IPS-NIHi7 (cell line): ENCODE measurements around the gene LRRC30.
"Not testable (repeated sequence)": the region's sequence is repeated elsewhere in the genome, so short reads cannot be mapped to it uniquely, and the experiment has no call there.

Experiments
- DNase-seq: peaks from one replicate; pipeline ENCODE4 v3.0.0; 2012; ENCODE audit warnings: mixed read lengths; ENCODE audit errors: extremely low spot score

LRRC30 gene

DNA sequence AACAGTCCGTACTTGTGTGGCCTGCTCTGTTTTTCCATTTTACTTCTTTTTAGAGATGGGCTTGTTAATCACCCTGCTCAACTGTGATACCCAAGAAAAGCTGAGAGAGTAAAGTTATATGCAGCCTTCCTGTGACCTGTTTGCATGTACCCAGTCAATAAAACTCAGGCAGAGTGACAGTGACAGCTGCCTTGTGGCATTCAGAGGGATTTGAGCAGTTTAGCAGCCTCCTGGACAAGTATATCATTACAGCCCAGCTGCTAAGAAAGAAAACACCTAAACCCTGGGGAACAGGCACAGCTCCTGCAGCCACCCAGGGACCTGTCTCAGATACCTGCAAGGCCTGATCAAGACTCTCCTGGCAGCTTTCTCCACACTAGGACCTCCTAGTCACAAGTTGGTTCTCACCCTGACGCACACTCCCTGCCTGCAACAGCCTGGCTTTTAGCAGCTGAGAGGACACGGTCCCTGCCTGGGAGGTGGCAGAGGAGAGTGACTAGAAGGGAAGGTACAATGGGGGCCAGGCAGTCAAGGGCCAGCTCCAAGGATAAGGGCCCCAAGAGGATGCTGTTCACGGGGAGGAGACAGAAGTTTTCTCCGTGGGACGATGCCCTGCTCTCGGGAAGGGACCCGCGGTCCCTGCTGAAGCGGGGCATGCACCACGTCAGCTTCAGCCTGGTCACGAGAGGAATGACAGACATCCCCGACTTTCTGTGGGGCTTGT, at the start of gene LRRC30:
Gene LRRC30, plus strand, starts transcription at position 464 of the 724 bp plus-strand sequence. Its CDS starts 50 bp downstream, at position 514.
- no peak for DNase-seq

GRCh38 chr18:7185701-7186100, 45.2 kb upstream of the LRRC30 start:
- DNase-seq, result no peak

DNA sequence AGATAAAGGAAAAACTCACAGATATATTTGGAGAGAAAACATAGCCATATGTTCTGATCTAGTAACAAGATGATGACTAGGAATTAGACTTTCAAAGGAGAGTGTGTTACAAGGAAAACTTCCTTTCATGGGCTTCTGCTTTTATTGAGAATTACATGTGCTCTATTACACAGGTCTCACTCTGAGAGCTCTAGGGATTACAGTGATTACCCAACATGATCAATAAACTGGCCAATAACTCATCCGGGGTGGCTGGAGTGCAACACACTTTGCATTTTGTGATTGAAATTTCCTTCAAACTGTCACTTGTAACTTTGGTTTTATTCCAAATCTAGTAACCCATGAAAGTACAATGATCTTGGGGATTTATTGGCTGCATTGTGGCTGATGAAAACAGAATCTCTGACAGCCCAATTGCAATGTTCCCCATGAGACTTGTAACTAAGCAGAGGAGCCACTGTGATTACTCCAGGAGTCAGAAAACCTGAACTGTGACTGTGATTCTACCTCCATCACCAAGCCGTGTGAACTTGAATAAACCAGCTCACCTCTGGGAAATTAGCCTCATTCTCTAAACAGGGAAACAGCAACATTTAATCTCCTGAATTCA, 40.2 kb upstream of the LRRC30 start:
- DNase-seq, result no peak

GRCh38 chr18:7191736-7192135, 39.2 kb upstream of the LRRC30 start:
- no peak for DNase-seq

DNA sequence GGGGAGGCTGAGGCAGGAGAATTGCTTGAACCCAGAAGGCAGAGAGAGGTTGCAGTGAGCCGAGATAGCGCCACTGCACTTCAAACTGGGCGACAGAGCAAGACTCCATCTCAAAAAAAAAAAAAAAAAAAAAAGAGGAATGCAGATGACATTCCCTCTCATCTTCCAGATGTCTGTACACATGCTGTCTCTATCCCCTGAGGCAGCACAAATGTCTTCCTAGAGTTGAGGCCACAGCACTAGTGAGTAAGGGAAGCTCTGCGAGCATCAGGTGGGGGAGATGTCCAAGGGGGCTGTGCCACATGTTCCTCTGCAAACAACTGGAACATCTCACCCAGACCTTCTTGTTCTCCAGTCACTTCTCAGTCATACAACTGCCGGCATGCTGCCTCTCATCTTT, 35.6 kb upstream of the LRRC30 start:
- DNase-seq, result no peak

DNA sequence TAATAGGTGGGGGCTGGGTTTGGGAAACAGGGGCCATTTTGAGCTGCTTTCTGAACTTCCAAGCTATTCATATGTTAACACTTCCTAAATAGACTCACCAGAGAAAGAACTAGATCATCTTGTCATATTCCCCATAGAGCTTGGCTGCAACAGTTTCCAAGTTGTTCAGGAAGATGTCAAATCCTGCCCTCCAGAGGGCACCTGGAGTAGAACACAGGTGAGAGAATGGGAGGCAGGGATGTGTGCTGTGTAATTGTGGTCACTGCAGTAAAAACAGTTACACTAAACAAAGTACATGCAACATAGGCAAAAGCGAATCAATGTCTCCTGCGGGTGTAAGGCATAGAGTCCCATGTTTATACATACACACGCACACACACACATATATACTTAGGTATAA, 34.5 kb upstream of the LRRC30 start:
- peak; percentile 39 for DNase-seq

GRCh38 chr18:7197854-7198253, 33.0 kb upstream of the LRRC30 start:
- DNase-seq, result no peak

DNA sequence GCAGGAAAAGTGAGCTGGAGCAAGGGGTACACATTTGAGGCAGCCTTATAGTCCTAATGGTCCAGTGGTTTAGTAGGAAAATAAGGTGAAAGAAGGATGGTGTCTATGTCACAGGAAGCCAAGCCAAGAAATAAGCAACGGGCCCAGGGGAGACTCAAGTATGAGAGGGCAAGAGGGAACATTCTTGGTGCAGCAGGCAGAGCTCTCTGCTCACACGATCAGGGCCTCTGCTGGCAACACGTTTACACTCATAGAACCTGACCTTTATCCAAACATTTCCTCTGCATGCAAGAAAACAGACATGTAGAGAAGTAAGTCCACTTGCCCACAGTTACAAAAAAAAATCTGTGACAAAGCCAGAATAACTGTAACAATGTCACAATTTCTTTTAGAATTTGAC, 32.6 kb upstream of the LRRC30 start:
- DNase-seq, result no peak

- DNase-seq, result no peak
Observed at GRCh38 chr18:7201096-7201495, 29.8 kb upstream of the LRRC30 start.

DNA sequence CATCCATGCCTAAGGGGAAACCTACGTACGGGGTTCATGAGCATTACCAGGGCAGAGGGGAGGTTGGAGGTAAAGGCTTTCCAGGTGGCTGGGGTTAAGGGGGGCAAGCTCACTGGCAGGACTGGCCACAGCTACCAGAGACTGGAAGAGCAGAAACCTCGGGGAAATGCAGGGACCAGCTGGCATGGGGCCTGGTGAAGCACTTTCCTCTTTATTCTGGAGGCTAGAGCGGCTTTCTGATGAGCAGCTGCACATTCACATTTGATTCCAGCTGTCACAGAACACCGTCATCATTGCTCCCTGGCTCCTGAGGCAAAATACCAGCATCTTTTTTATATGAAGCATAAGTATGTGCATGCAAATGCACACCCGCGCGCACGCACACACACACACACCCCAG, 28.7 kb upstream of the LRRC30 start:
- DNase-seq, result no peak

DNA sequence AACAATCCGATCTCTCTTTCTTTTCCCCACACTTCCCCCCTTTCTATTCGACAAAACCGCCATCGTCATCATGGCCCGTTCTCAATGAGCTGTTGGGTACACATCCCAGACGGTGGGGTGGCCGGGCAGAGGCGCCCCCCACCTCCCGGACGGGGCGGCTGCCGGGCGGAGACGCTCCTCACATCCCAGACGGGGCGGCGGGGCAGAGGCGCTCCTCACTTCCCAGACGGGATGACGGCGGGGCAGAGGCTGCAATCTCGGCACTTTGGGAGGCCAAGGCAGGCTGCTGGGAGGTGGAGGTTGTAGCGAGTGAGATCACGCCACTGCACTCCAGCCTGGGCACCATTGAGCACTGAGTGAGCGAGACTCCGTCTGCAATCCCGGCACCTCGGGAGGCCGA, 27.3 kb upstream of the LRRC30 start:
- DNase-seq, result not testable (repeated sequence)

DNA sequence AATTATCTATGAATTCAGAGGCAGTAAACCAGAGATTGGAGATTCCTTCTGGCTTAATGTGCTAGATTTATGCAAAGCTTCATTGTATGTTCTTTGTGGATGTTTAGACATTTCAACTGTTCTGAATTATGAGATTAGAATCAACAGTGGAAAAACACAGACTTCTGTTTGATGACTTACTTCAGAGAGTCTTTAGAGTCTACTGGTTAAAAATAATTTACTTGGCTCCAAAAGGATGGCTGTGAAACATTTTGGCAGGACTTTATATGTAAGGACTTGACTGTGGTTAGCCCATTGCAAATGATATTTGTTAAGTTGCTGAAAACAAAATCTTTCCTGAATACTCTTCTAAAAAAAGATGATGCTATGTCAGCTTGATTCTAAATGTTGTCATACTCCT, 25.5 kb upstream of the LRRC30 start:
- no peak for DNase-seq

DNA sequence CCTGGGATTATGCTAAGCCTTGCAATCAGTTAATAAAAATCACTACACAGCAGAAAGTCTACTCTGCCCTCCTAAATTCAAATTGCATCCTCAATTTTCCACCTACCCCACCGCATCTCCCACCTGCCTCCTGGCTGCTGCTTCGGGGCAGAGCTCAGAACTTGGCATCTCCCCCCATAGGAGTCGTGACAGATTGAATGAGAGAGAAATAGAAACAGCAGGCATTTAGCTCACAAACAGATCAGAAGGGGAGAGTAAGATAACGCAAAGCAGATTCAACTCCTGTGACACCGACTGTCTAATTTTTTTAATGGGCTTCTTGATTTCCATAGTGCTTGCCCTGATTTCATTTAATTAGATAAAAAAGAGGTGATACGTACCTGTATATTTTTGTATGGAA, 24.7 kb upstream of the LRRC30 start:
- DNase-seq, result no peak

GRCh38 chr18:7207366-7207915, 23.4 kb upstream of the LRRC30 start:
- DNase-seq, result no peak

DNA sequence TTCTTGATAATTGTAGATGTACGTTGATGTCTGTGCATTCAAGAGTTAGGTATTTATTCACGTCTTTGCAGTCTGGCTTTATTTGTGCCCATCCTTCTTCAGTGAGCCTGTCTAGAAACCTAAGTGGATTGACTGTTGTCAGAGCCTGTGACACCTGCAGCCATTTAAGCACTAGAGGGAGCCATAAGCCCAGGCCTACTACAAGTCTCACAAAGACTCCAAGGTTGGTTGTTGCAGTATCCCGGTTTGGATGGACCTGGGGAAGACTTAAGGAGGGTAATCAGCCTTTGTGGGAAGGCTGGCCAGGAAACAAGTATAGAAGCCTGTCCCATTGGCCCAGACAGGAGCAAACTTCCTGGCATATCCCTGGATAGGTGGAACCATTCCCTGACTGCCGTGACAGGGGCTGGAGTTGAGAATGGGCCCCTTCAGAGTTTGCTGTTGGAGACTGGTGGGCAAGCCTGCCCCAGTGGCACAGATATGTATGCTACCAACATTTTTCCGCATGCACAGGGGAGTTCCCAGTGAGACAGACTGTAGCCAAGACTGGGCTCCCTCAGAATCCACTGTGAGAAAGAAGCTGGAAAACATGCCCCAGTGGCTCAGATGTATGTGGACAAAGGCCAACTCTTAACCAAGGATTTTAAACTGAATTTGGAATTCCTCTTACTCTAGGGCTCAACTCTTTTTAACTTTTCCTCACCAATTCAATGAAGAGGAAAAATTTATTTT, 9.3 kb upstream of the LRRC30 start:
- DNase-seq, result peak; percentile 79

- DNase-seq, result no peak
Observed at GRCh38 chr18:7224198-7224597, 6.7 kb upstream of the LRRC30 start.

DNA sequence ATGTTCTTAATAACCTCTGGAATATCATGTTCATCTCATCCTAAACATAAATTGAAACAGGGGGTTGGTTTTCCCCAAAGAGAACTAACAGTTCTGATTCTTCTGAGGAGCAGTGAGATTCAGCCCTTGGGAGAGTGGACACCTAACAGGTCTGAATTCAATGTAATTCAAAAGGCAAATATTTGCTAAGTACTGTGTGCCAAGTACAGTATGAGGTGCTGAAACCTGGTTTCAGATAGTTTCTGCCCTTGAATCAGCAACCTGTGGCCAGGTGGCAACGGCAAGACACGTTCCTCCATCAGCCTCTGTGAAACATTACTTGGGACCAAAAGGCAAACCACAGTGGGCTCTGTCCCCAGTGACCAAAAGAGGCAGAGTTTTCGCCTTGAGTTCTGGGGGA, 1.3 kb downstream of the LRRC30 start:
- DNase-seq, result no peak

- no peak for DNase-seq
Observed at GRCh38 chr18:7233134-7233810, 2.4 kb downstream of the LRRC30 start.

GRCh38 chr18:7234091-7234490, 3.2 kb downstream of the LRRC30 start:
- DNase-seq, result no peak

DNA sequence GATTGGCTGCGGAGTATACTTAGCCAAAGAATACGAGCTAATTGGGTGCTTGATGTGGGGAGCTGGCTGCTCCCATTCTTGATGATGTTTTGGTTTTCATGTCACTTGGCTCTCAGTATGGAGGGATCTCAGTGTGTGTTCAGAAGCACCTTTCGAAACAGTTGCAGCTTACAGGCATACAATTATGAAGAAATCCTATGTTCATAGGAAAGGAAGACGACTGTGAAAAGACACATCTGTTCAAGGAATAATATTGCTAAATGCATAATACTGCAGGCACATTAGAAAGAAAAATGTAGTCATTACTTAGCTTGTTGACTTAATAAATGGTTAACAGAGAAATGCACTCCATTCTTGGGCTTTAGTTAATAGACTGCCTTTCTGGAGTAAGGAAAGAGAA, 4.1 kb downstream of the LRRC30 start:
- DNase-seq, result no peak

GRCh38 chr18:7236072-7236471, 5.2 kb downstream of the LRRC30 start:
- DNase-seq, result no peak

GRCh38 chr18:7236933-7237332, 6.0 kb downstream of the LRRC30 start:
- DNase-seq, result no peak
